NCI-H2171 (cell line): Measurements from ENCODE around the gene MUCL3.
"Not testable (repeated sequence)": the region's sequence is repeated elsewhere in the genome, so short reads cannot be mapped to it uniquely, and the experiment has no call there.

Source experiments
- DNase-seq: peaks from one replicate; lab custom pipeline; 2025; lab: John Stamatoyannopoulos, UW

Gene MUCL3, protein sequence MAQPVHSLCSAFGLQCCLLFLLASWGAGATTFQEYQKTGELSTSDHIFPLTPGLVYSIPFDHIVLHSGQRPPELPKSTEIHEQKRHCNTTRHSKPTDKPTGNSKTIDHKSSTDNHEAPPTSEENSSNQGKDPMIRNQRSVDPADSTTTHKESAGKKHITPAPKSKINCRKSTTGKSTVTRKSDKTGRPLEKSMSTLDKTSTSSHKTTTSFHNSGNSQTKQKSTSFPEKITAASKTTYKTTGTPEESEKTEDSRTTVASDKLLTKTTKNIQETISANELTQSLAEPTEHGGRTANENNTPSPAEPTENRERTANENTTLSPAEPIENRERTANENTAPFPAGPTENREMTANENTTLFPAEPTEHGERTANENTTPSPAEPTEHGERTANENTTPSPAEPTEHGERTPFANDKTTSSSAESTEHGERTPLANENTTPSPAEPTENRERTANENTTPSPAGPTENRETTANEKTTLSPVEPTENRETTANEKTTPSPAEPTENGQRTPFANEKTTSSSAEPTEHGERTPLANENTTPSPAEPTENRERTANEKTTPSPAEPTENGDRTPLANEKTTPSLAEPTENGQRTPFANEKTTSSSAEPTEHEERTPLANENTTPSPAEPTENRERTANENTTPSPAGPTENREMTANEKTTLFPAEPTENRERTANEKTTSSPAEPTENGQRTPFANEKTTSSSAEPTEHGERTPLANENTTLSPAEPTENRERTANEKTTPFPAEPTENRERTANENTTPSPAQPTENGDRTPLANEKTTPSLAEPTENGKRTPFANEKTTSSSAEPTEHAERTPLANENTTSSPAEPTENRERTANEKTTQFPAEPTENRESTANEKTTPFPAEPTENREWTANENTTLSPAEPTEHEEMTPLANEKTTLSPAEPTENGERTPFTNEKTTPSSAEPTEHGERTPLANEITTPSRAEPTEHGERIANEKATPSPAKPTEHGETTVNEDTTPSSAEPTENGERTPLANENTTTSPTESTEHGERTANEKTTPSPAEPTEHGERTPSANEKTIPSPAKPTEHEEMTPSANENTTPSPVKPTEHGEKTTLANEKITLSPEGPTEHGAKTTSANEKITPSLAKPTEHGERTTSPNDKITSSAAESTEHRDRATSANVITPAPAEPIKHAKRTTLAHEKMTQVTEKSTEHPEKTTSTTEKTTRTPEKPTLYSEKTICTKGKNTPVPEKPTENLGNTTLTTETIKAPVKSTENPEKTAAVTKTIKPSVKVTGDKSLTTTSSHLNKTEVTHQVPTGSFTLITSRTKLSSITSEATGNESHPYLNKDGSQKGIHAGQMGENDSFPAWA (N-terminal part only)

GRCh38 chr6:30940361-30940986 is at the start of gene MUCL3:
Gene MUCL3 (plus strand): TSS chr6:30940973. CDS start chr6:30941000, 27 bp downstream.
- peak; percentile 26 for DNase-seq

GRCh38 chr6:30891450-30891723 is 49.4 kb upstream of the MUCL3 start:
- no peak for DNase-seq

GRCh38 chr6:30891816-30892538 is 48.8 kb upstream of the MUCL3 start:
- no peak for DNase-seq

- no peak for DNase-seq
Measured at GRCh38 chr6:30893001-30893591, 47.7 kb upstream of the MUCL3 start.

GRCh38 chr6:30893666-30894065 is 47.1 kb upstream of the MUCL3 start:
- no peak for DNase-seq

GRCh38 chr6:30894381-30894780 is 46.4 kb upstream of the MUCL3 start:
- no peak for DNase-seq

DNA sequence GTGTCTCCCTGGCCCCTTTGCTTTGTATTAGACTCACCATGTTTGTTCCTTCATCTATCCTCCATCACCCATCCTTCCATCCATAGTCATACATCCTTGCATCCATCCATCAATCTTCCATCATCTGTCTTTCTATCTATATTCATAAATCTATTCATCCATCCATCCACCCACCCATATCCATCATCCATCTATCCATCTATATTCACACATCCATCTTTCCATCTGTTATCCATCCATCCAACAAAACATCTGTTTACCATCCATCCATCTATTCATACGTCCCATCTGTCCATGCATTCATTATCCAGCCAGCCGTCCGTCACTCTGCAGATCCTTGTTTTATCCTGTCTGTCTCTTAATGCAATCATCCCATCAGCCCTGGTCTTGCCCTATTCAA is 45.8 kb upstream of the MUCL3 start:
- no peak for DNase-seq

GRCh38 chr6:30895343-30895742 is 45.4 kb upstream of the MUCL3 start:
- no peak for DNase-seq

DNA sequence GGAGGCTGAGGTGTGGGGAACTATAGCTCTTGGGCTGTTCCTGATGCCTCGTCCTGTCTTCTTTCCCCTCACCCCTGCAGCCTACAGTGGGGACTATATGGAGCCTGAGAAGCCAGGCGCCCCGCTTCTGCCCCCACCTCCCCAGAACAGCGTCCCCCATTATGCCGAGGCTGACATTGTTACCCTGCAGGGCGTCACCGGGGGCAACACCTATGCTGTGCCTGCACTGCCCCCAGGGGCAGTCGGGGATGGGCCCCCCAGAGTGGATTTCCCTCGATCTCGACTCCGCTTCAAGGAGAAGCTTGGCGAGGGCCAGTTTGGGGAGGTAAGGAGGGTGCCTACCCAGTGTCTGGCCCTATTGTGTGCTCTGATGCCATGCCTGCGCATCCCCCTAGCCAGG is 44.2 kb upstream of the MUCL3 start:
- no peak for DNase-seq

GRCh38 chr6:30897882-30898281 is 42.9 kb upstream of the MUCL3 start:
- DNase-seq, result no peak

- DNase-seq, result no peak
Measured at GRCh38 chr6:30898750-30899360, 41.9 kb upstream of the MUCL3 start.

GRCh38 chr6:30900863-30901417 is 39.8 kb upstream of the MUCL3 start:
- no peak for DNase-seq

GRCh38 chr6:30901436-30901835 is 39.3 kb upstream of the MUCL3 start:
- DNase-seq, result no peak

GRCh38 chr6:30902196-30902595 is 38.6 kb upstream of the MUCL3 start:
- not testable (repeated sequence) for DNase-seq

GRCh38 chr6:30902709-30903108 is 38.1 kb upstream of the MUCL3 start:
- no peak for DNase-seq

- DNase-seq, result no peak
Measured at GRCh38 chr6:30903236-30903635, 37.5 kb upstream of the MUCL3 start.

GRCh38 chr6:30907290-30907757 is 33.4 kb upstream of the MUCL3 start:
- not testable (repeated sequence) for DNase-seq

- peak; percentile 96 for DNase-seq
Measured at GRCh38 chr6:30907758-30908591, 32.8 kb upstream of the MUCL3 start, which contains the start of gene GTF2H4. Gene GTF2H4 (plus strand): TSS chr6:30908207.

- no peak for DNase-seq
Measured at GRCh38 chr6:30908700-30909099, 32.1 kb upstream of the MUCL3 start.
